ENCODE measurements around the gene GLB1L2.
"Not testable (repeated sequence)": the region's sequence is repeated elsewhere in the genome, so short reads cannot be mapped to it uniquely, and the experiment has no call there.

The GLB1L2 gene

GRCh38 chr11:134328433-134328832 is 3.4 kb upstream of the GLB1L2 start:
- FAIRE-seq = no peak

- FAIRE-seq = no peak
Measured at GRCh38 chr11:134330611-134331353, 1.0 kb upstream of the GLB1L2 start.

- FAIRE-seq = no peak
Measured at GRCh38 chr11:134332189-134332631, 422 bp downstream of the GLB1L2 start.

GRCh38 chr11:134332782-134333181 is 994 bp downstream of the GLB1L2 start:
- FAIRE-seq = no peak

GRCh38 chr11:134333312-134333711 is 1.5 kb downstream of the GLB1L2 start:
- no peak for FAIRE-seq

GRCh38 chr11:134333946-134334345 is 2.2 kb downstream of the GLB1L2 start:
- no peak for FAIRE-seq

GRCh38 chr11:134334796-134335571 is 3.2 kb downstream of the GLB1L2 start:
- FAIRE-seq = no peak

- FAIRE-seq = no peak
Measured at GRCh38 chr11:134337051-134337450, 5.3 kb downstream of the GLB1L2 start.

GRCh38 chr11:134338068-134338467 is 6.3 kb downstream of the GLB1L2 start:
- no peak for FAIRE-seq

GRCh38 chr11:134338654-134339053 is 6.9 kb downstream of the GLB1L2 start:
- FAIRE-seq = no peak

- FAIRE-seq = no peak
Measured at GRCh38 chr11:134339756-134340155, 8.0 kb downstream of the GLB1L2 start.

- no peak for FAIRE-seq
Measured at GRCh38 chr11:134340354-134340964, 8.7 kb downstream of the GLB1L2 start.

GRCh38 chr11:134341805-134342571 is 10.2 kb downstream of the GLB1L2 start:
- no peak for FAIRE-seq

GRCh38 chr11:134342572-134343340 is 11.0 kb downstream of the GLB1L2 start:
- no peak for FAIRE-seq

- no peak for FAIRE-seq
Measured at GRCh38 chr11:134343646-134344045, 11.9 kb downstream of the GLB1L2 start.

GRCh38 chr11:134344497-134345236 is 12.9 kb downstream of the GLB1L2 start:
- not testable (repeated sequence) for FAIRE-seq

- FAIRE-seq = no peak
Measured at GRCh38 chr11:134345237-134345550, 13.4 kb downstream of the GLB1L2 start.

GRCh38 chr11:134346101-134346975 is 14.6 kb downstream of the GLB1L2 start:
- FAIRE-seq = no peak

GRCh38 chr11:134346976-134347350 is 15.2 kb downstream of the GLB1L2 start:
- FAIRE-seq = no peak

GRCh38 chr11:134347441-134347840 is 15.7 kb downstream of the GLB1L2 start:
- FAIRE-seq = no peak
